ENCODE measurements around the gene MEIOB.
"Not testable (repeated sequence)": the region's sequence is repeated elsewhere in the genome, so short reads cannot be mapped to it uniquely, and the experiment has no call there.

MEIOB gene

DNA sequence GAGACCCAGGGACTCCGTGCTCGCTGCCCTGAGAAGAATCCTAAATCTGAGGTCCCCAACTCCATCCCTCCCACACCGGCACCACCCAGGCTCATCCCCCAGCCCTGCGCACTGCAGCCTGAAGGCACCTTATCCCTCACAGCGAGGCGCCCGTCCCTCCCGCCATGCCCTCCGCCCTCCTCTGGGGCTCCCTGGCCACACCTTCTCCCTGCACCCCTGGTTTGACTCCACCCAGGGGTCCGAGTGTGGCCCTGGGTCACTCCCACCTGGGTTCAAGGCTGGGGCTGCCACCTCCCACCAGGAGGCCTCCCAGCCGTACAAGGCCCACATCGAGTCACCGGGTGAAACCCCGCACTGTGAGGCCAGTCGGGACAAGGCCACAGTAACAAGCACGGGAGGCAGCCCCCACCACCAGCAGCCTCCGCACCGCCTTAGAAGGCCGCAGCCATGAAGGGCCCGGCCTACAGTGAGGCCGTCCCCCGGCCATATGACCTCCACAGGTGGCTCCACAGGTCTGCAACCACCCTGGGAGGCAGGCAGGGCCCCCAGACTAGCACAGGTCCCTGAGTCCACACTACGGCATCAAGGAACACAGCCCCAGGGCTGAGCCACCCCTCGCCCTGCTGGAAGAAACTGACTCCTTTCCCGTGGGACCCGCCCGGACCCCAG, 53.6 kb downstream of the MEIOB start:
- DNase-seq (ENCODE audit: low read depth in 1 of 2, low spot score in 1 of 2) = no peak
- no peak for TF ChIP-seq JUND (IDR thresholded peaks at IDR 0.05; ENCODE audit: low read depth)
- in situ Hi-C loops (cut with HindIII; ENCODE audit: low pct_unique_long_range_greater_than_20kb, low sequenced_read_pairs) = no loop called here

- in situ Hi-C loops (cut with HindIII; ENCODE audit: low pct_unique_long_range_greater_than_20kb, low sequenced_read_pairs) = no loop called here
- TF ChIP-seq JUND (IDR thresholded peaks at IDR 0.05; ENCODE audit: low read depth) = no peak
- DNase-seq (ENCODE audit: low read depth in 1 of 2, low spot score in 1 of 2) = no peak
Measured at GRCh38 chr16:1817716-1818115, 54.2 kb downstream of the MEIOB start.

DNA sequence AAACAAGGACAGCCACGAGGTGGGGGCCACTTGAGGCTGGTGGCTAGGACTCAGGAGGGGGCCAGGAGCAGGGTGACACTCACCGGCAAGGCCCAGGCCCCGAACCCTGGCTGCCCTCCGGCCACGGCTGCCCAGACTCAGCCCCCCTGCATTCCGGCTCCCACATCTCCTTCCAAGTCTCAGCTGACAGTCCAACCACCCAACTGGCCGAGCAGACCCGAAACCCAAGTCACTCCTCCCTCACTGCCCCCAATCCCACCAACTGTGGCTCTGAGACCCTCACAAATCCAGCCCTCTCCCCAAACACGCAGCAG, 54.7 kb downstream of the MEIOB start:
- DNase-seq (ENCODE audit: low read depth in 1 of 2, low spot score in 1 of 2) = no peak
- in situ Hi-C loops (cut with HindIII; ENCODE audit: low pct_unique_long_range_greater_than_20kb, low sequenced_read_pairs) = no loop called here
- TF ChIP-seq JUND (IDR thresholded peaks at IDR 0.05; ENCODE audit: low read depth) = no peak

GRCh38 chr16:1816396-1817275, 55.3 kb downstream of the MEIOB start:
- no peak for DNase-seq (ENCODE audit: low read depth in 1 of 2, low spot score in 1 of 2)
- no peak for TF ChIP-seq JUND (IDR thresholded peaks at IDR 0.05; ENCODE audit: low read depth)
- in situ Hi-C loops (cut with HindIII; ENCODE audit: low pct_unique_long_range_greater_than_20kb, low sequenced_read_pairs) = no loop called here

DNA sequence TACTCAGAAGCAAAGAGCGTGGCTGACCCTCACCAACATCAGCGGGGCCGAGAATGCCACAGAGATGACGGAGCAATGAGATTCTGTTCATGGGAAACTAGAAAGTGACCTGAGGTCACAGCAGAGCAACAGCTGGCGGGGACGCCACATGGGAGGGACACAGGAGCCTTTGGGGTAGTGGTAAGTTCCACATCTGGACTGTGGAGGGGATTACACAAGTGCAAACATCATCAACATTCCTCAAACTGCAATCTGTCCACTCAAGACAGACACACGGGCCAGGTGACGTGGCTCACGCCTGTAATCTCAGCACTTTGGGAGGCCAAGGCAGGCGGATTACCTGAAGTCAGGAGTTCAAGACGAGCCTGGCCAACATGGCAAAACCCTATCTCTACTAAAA, 56.5 kb downstream of the MEIOB start:
- DNase-seq (ENCODE audit: low read depth in 1 of 2, low spot score in 1 of 2) = no peak
- TF ChIP-seq JUND (IDR thresholded peaks at IDR 0.05; ENCODE audit: low read depth) = no peak
- in situ Hi-C loops (cut with HindIII; ENCODE audit: low pct_unique_long_range_greater_than_20kb, low sequenced_read_pairs) = no loop called here

- in situ Hi-C loops (cut with HindIII; ENCODE audit: low pct_unique_long_range_greater_than_20kb, low sequenced_read_pairs) = no loop called here
- no peak for TF ChIP-seq JUND (IDR thresholded peaks at IDR 0.05; ENCODE audit: low read depth)
- peak; percentile 74 to 88 for DNase-seq (ENCODE audit: low read depth in 1 of 2, low spot score in 1 of 2)
Measured at GRCh38 chr16:1812732-1813163, 59.2 kb downstream of the MEIOB start.

- no peak for TF ChIP-seq JUND (IDR thresholded peaks at IDR 0.05; ENCODE audit: low read depth)
- DNase-seq (ENCODE audit: low read depth in 1 of 2, low spot score in 1 of 2) = no peak
- in situ Hi-C loops (cut with HindIII; ENCODE audit: low pct_unique_long_range_greater_than_20kb, low sequenced_read_pairs) = no loop called here
Measured at GRCh38 chr16:1810536-1810935, 61.4 kb downstream of the MEIOB start.

DNA sequence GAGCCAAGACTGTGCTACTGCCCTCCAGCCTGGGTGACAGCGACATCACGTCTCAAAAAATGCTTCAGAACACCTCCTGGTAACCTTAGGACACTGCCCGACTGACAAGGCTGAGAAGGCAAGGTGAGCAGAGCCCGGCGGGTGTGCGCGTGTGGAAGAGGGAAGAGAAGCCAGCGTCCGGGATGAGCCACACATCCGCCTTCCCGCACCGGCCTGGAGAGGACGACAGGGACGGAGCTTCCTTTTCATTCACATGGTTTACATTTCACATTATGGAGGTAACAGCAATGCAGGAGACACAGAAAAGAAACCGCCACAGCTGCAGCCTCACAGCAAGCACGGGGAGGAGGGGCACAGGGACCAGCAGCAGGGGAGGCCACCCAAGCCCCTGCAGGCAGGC, 61.9 kb downstream of the MEIOB start:
- TF ChIP-seq JUND (IDR thresholded peaks at IDR 0.05; ENCODE audit: low read depth) = no peak
- in situ Hi-C loops (cut with HindIII; ENCODE audit: low pct_unique_long_range_greater_than_20kb, low sequenced_read_pairs) = no loop called here
- no peak for DNase-seq (ENCODE audit: low read depth in 1 of 2, low spot score in 1 of 2)

DNA sequence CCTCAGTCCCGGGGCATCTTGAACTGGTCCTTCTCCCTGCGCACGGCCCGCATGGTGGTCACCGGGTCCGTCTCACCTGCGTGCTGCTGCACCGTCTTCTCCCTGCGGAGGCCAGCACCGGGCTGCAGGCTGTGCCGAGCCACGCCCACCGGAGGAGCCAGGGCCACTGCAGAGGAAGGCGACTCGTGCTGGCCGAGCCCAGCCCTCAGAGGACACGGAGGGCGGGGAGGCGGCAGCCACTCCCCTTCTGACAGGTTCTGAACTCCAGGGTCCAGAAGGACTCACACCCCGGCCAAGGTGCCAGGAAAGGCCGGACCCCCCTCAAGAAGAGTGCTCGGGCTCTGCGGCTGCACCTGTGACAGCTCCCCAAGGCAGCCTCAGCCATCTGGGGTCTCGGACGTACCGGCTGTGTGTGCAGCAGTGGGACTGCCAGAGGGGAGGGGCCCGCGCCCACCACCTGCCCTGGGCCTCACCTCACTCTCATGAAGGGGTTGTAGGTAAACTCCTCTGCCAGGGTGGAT, 62.6 kb downstream of the MEIOB start:
- no peak for DNase-seq (ENCODE audit: low read depth in 1 of 2, low spot score in 1 of 2)
- no peak for TF ChIP-seq JUND (IDR thresholded peaks at IDR 0.05; ENCODE audit: low read depth)
- in situ Hi-C loops (cut with HindIII; ENCODE audit: low pct_unique_long_range_greater_than_20kb, low sequenced_read_pairs) = no loop called here

DNA sequence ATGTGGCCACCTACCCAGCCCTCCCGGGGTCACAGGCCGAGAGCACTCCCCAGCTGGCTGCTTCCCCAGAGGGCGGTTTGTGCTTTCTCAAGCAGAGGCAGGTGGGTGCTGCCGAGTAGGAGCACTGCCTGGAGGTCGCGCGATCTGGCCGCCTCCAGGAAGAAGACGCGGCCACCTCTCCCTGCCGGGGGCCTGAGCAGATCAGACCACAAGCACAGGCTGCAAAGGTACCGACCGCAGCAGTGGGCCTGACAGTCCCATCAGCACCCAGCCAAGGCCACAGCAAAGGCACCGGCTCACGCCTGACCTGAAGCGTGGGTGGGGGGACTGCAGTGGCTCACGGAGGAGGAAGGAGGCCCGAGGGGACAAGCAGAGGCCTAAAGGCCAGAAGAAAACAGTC, 63.3 kb downstream of the MEIOB start:
- DNase-seq (ENCODE audit: low read depth in 1 of 2, low spot score in 1 of 2) = no peak
- in situ Hi-C loops (cut with HindIII; ENCODE audit: low pct_unique_long_range_greater_than_20kb, low sequenced_read_pairs) = no loop called here
- TF ChIP-seq JUND (IDR thresholded peaks at IDR 0.05; ENCODE audit: low read depth) = no peak

DNA sequence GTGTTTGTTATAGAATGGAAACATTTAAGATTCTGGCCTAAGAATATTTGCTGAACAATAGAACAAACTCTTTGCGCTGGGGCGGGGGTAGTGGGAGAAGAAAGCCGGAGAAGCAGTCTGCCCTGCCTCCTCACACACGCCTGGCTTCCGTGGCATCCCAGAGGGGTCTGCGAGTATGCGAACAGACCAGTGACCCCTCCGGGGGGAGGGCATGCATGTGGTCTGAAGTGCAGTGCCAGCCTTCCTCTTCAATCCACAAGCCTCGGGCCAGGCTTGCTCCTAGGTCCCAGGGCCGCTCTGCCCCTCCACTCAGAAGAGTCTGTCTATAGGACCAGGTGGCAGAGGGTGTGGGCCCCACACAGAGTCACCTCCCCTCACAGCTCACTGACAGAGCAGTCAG, 64.3 kb downstream of the MEIOB start:
- no peak for DNase-seq (ENCODE audit: low read depth in 1 of 2, low spot score in 1 of 2)
- no peak for TF ChIP-seq JUND (IDR thresholded peaks at IDR 0.05; ENCODE audit: low read depth)
- in situ Hi-C loops (cut with HindIII; ENCODE audit: low pct_unique_long_range_greater_than_20kb, low sequenced_read_pairs) = no loop called here

DNA sequence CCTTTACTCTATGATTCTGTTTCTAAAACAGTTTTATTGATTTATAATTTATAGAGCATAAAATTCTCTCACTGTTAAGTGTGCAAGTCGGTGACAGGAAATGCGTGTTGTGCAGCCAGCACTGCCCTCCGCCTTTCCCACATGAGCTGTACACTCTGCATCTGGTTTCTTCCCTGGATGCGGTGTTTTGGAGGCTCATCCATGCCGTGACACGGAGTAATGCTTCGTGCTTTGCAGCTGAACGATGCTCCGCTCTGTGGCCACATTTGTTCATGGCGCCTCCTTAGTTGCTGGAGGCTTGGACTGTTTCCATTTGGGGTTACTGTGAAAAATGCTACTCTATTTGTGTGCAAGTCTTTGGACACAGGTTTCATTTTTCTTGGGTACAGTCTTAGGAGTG, 71.3 kb downstream of the MEIOB start:
- in situ Hi-C loops (cut with HindIII; ENCODE audit: low pct_unique_long_range_greater_than_20kb, low sequenced_read_pairs) = no loop called here
- TF ChIP-seq JUND (IDR thresholded peaks at IDR 0.05; ENCODE audit: low read depth) = no peak
- no peak for DNase-seq (ENCODE audit: low read depth in 1 of 2, low spot score in 1 of 2)

DNA sequence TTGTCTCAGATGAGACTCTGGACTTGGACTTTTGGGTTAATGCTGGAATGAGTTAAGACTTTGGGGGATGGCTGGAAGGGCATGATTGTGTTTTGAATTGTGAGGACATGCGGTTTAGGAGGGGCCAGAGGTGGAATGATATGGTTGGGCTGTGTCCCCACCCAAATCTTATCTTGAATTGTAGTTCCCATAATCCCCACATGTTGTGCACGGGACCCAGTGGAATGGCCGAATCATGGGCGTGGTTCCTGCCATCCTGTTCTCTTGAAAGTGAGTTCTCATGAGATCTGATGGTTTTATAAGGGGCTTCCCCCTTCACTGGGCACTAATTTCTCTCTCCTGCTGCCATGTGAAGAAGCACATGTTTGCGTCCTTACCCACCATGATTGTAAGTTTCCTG, 72.7 kb downstream of the MEIOB start:
- DNase-seq (ENCODE audit: low read depth in 1 of 2, low spot score in 1 of 2); in situ Hi-C loops (cut with HindIII; ENCODE audit: low pct_unique_long_range_greater_than_20kb, low sequenced_read_pairs): not testable (repeated sequence)

Measured in T47D (cell line).